Skeletal muscle satellite cell (primary cell): ENCODE data around the gene LRBA.

Source experiments
- H3K27me3 ChIP-seq: 2 replicates; pipeline ENCODE4 v1.7.0; 2013; ENCODE audit warnings: low read length; ENCODE audit not compliant: control insufficient read depth, insufficient read depth
- H3K36me3 ChIP-seq: 2 replicates; pipeline ENCODE4 v1.7.0; 2013; ENCODE audit warnings: mild to moderate bottlenecking, control low read depth, low read length; ENCODE audit not compliant: insufficient read depth
- H3K4me1 ChIP-seq: 2 replicates; pipeline ENCODE4 v1.7.0; 2013; ENCODE audit warnings: low read length; ENCODE audit not compliant: control insufficient read depth, insufficient read depth
- H3K4me2 ChIP-seq: 2 replicates; pipeline ENCODE4 v1.7.0; 2013; ENCODE audit warnings: mild to moderate bottlenecking, low read length
- H3K4me3 ChIP-seq: 2 replicates; pipeline ENCODE4 v1.7.0; 2013; ENCODE audit warnings: low read length
- H3K9ac ChIP-seq: 2 replicates; pipeline ENCODE4 v1.7.0; 2013; ENCODE audit warnings: mild to moderate bottlenecking, low read depth, low read length, moderate library complexity
- H3K9me3 ChIP-seq: replicated peaks from 2 replicates; pipeline ENCODE4 v1.7.0; 2013; ENCODE audit warnings: mild to moderate bottlenecking, control low read depth, low read length

LRBA gene

GRCh38 chr4:150384249-150384648 lies 630.8 kb downstream of the LRBA start:
- Histone ChIP-seq H3K4me1 (peaks cover 33% of the 10 kb centered on the region), H3K4me3 (no peak overlapping the region), H3K9me3 (no peaks in the 10 kb centered on the region), H3K9ac (no peak overlapping the region), H3K4me2 (no peak overlapping the region), H3K36me3 (no peaks in the 10 kb centered on the region), H3K27me3 (no peaks in the 10 kb centered on the region)

GRCh38 chr4:150382028-150382427 lies 633.1 kb downstream of the LRBA start:
- no peaks in the 10 kb centered on the region for H3K27me3 ChIP-seq
- H3K9ac ChIP-seq = no peak overlapping the region

GRCh38 chr4:150381609-150382008 lies 633.5 kb downstream of the LRBA start:
- Histone ChIP-seq H3K9me3 (no peaks in the 10 kb centered on the region), H3K4me3 (no peak overlapping the region), H3K9ac (no peak overlapping the region), H3K27me3 (no peaks in the 10 kb centered on the region), H3K4me2 (no peak overlapping the region), H3K36me3 (no peaks in the 10 kb centered on the region), H3K4me1 (peaks cover 38% of the 10 kb centered on the region)

More at GRCh38 chr4:150382028-150382427, 633.1 kb downstream of the LRBA start:
- H3K4me1 ChIP-seq = peaks cover 38% of the 10 kb centered on the region
- H3K4me3 ChIP-seq = no peak overlapping the region
- no peaks in the 10 kb centered on the region for H3K36me3 ChIP-seq
- no peaks in the 10 kb centered on the region for H3K9me3 ChIP-seq
- H3K4me2 ChIP-seq = no peak overlapping the region

- Histone ChIP-seq H3K9ac (no peak overlapping the region), H3K27me3 (no peaks in the 10 kb centered on the region), H3K9me3 (no peaks in the 10 kb centered on the region), H3K36me3 (no peaks in the 10 kb centered on the region), H3K4me3 (no peak overlapping the region), H3K4me1 (peaks cover 38% of the 10 kb centered on the region), H3K4me2 (no peak overlapping the region)
Measured at GRCh38 chr4:150381036-150381435, 634.0 kb downstream of the LRBA start.

GRCh38 chr4:150379454-150379853 lies 635.6 kb downstream of the LRBA start:
- no peaks in the 10 kb centered on the region for H3K36me3 ChIP-seq
- no peak overlapping the region for H3K4me3 ChIP-seq
- no peaks in the 10 kb centered on the region for H3K9me3 ChIP-seq
- H3K4me1 ChIP-seq = peaks cover 28% of the 10 kb centered on the region
- no peak overlapping the region for H3K9ac ChIP-seq
- no peaks in the 10 kb centered on the region for H3K27me3 ChIP-seq
- peak overlapping the region; percentile 33 for H3K4me2 ChIP-seq

GRCh38 chr4:150375025-150375424 lies 640.1 kb downstream of the LRBA start:
- H3K4me1 ChIP-seq = peaks cover 12% of the 10 kb centered on the region
- H3K4me3 ChIP-seq = no peak overlapping the region
- H3K27me3 ChIP-seq = no peaks in the 10 kb centered on the region
- no peaks in the 10 kb centered on the region for H3K36me3 ChIP-seq
- no peak overlapping the region for H3K9ac ChIP-seq
- no peaks in the 10 kb centered on the region for H3K9me3 ChIP-seq
- H3K4me2 ChIP-seq = no peak overlapping the region

- no peaks in the 10 kb centered on the region for H3K36me3 ChIP-seq
- no peak overlapping the region for H3K4me2 ChIP-seq
- no peak overlapping the region for H3K4me3 ChIP-seq
- no peaks in the 10 kb centered on the region for H3K9me3 ChIP-seq
- peaks cover 8% of the 10 kb centered on the region for H3K4me1 ChIP-seq
- H3K27me3 ChIP-seq = no peaks in the 10 kb centered on the region
- H3K9ac ChIP-seq = no peak overlapping the region
Measured at GRCh38 chr4:150371869-150372268, 643.2 kb downstream of the LRBA start.

GRCh38 chr4:150369434-150370380 lies 645.4 kb downstream of the LRBA start:
- no peak overlapping the region for H3K4me2 ChIP-seq
- no peak overlapping the region for H3K4me3 ChIP-seq
- no peaks in the 10 kb centered on the region for H3K27me3 ChIP-seq
- H3K9me3 ChIP-seq = no peaks in the 10 kb centered on the region
- no peak overlapping the region for H3K9ac ChIP-seq
- peaks cover 8% of the 10 kb centered on the region for H3K4me1 ChIP-seq
- H3K36me3 ChIP-seq = no peaks in the 10 kb centered on the region

- no peaks in the 10 kb centered on the region for H3K36me3 ChIP-seq
- no peak overlapping the region for H3K4me2 ChIP-seq
- H3K9me3 ChIP-seq = no peaks in the 10 kb centered on the region
- H3K4me1 ChIP-seq = peaks cover 8% of the 10 kb centered on the region
- no peaks in the 10 kb centered on the region for H3K27me3 ChIP-seq
- H3K9ac ChIP-seq = no peak overlapping the region
- H3K4me3 ChIP-seq = no peak overlapping the region
Measured at GRCh38 chr4:150368667-150369066, 646.4 kb downstream of the LRBA start.

GRCh38 chr4:150367326-150367725 lies 647.8 kb downstream of the LRBA start:
- H3K9ac ChIP-seq = no peak overlapping the region
- no peak overlapping the region for H3K4me2 ChIP-seq
- no peak overlapping the region for H3K4me3 ChIP-seq
- no peaks in the 10 kb centered on the region for H3K36me3 ChIP-seq
- peaks cover 8% of the 10 kb centered on the region for H3K4me1 ChIP-seq
- no peaks in the 10 kb centered on the region for H3K27me3 ChIP-seq
- H3K9me3 ChIP-seq = no peaks in the 10 kb centered on the region

- H3K4me2 ChIP-seq = no peak overlapping the region
- no peaks in the 10 kb centered on the region for H3K9me3 ChIP-seq
- no peaks in the 10 kb centered on the region for H3K27me3 ChIP-seq
- no peak overlapping the region for H3K4me3 ChIP-seq
- H3K36me3 ChIP-seq = no peaks in the 10 kb centered on the region
- H3K4me1 ChIP-seq = peaks cover 8% of the 10 kb centered on the region
- no peak overlapping the region for H3K9ac ChIP-seq
Measured at GRCh38 chr4:150366487-150366999, 648.5 kb downstream of the LRBA start.
